GM21515 (cell line): ENCODE data around the gene TMPRSS9.
A peak's percentile ranks its signal among the peaks of the same experiment; 100 is the strongest.

Experiments used
- ATAC-seq: cut with Tn5 transposase; IDR thresholded peaks from one replicate; pipeline ENCODE4 v1.9.1; 2021; ENCODE audit not compliant: unreplicated experiment

The TMPRSS9 gene

GRCh38 chr19:2359992-2360685, at the start of gene TMPRSS9:
Gene TMPRSS9 (plus strand): TSS chr19:2360265. CDS start chr19:2389786, 29,521 bp downstream.
- ATAC-seq: no peak

GRCh38 chr19:2311093-2311492, 49.0 kb upstream of the TMPRSS9 start:
- ATAC-seq: no peak

- ATAC-seq: no peak
Observed at GRCh38 chr19:2312820-2313501, 47.1 kb upstream of the TMPRSS9 start.

- ATAC-seq: no peak
Observed at GRCh38 chr19:2315121-2315817, 44.8 kb upstream of the TMPRSS9 start.

- ATAC-seq: no peak
Observed at GRCh38 chr19:2315818-2316353, 44.2 kb upstream of the TMPRSS9 start.

GRCh38 chr19:2317300-2317699, 42.8 kb upstream of the TMPRSS9 start:
- no peak for ATAC-seq

GRCh38 chr19:2317756-2318155, 42.3 kb upstream of the TMPRSS9 start:
- no peak for ATAC-seq

GRCh38 chr19:2318923-2319322, 41.1 kb upstream of the TMPRSS9 start:
- ATAC-seq: no peak

GRCh38 chr19:2319551-2319950, 40.5 kb upstream of the TMPRSS9 start:
- no peak for ATAC-seq

- no peak for ATAC-seq
Observed at GRCh38 chr19:2320049-2320448, 40.0 kb upstream of the TMPRSS9 start.

- no peak for ATAC-seq
Observed at GRCh38 chr19:2320939-2321338, 39.1 kb upstream of the TMPRSS9 start.

GRCh38 chr19:2321565-2322283, 38.3 kb upstream of the TMPRSS9 start:
- ATAC-seq: no peak

GRCh38 chr19:2323707-2324106, 36.4 kb upstream of the TMPRSS9 start:
- ATAC-seq: no peak

- ATAC-seq: no peak
Observed at GRCh38 chr19:2324220-2324948, 35.7 kb upstream of the TMPRSS9 start.

- no peak for ATAC-seq
Observed at GRCh38 chr19:2325281-2326046, 34.6 kb upstream of the TMPRSS9 start.

- no peak for ATAC-seq
Observed at GRCh38 chr19:2326699-2327360, 33.2 kb upstream of the TMPRSS9 start.

GRCh38 chr19:2327773-2328400, 32.2 kb upstream of the TMPRSS9 start:
- ATAC-seq: no peak

GRCh38 chr19:2328401-2329148, 31.5 kb upstream of the TMPRSS9 start, which contains the start of the genes LSM7 and SPPL2B:
Gene LSM7 (minus strand): TSS chr19:2328586. CDS start chr19:2328566, 20 bp downstream.
Gene SPPL2B (plus strand): TSS chr19:2328684. CDS start chr19:2328710, 26 bp downstream.
- ATAC-seq: peak; percentile 56
